ENCODE results near the gene BTNL8.

BTNL8 gene

GRCh38 chr5:180898621-180899246 is at the start of gene BTNL8:
Gene BTNL8 (plus strand): TSS chr5:180899159. CDS start chr5:180899311, 152 bp downstream.
- no peak for FAIRE-seq

- no peak for FAIRE-seq
Measured at GRCh38 chr5:180849827-180850226, 49.1 kb upstream of the BTNL8 start.

- FAIRE-seq, result no peak
Measured at GRCh38 chr5:180850434-180851078, 48.4 kb upstream of the BTNL8 start.

- no peak for FAIRE-seq
Measured at GRCh38 chr5:180852495-180852894, 46.5 kb upstream of the BTNL8 start.

- FAIRE-seq, result no peak
Measured at GRCh38 chr5:180853121-180853847, 45.7 kb upstream of the BTNL8 start.

- no peak for FAIRE-seq
Measured at GRCh38 chr5:180853848-180854176, 45.1 kb upstream of the BTNL8 start.

GRCh38 chr5:180858586-180858985 is 40.4 kb upstream of the BTNL8 start:
- no peak for FAIRE-seq

- no peak for FAIRE-seq
Measured at GRCh38 chr5:180860273-180860886, 38.6 kb upstream of the BTNL8 start.

- no peak for FAIRE-seq
Measured at GRCh38 chr5:180860887-180861822, 37.8 kb upstream of the BTNL8 start, which contains the start of gene ZFP62. Gene ZFP62 (minus strand): TSS chr5:180861276. CDS start chr5:180861219, 57 bp downstream.

GRCh38 chr5:180862645-180863044 is 36.3 kb upstream of the BTNL8 start:
- no peak for FAIRE-seq

GRCh38 chr5:180865981-180866695 is 32.8 kb upstream of the BTNL8 start:
- FAIRE-seq, result no peak

GRCh38 chr5:180866985-180867384 is 32.0 kb upstream of the BTNL8 start:
- no peak for FAIRE-seq

GRCh38 chr5:180868960-180869359 is 30.0 kb upstream of the BTNL8 start:
- FAIRE-seq, result peak; percentile 83

GRCh38 chr5:180869587-180869986 is 29.4 kb upstream of the BTNL8 start:
- no peak for FAIRE-seq

- no peak for FAIRE-seq
Measured at GRCh38 chr5:180870276-180871068, 28.5 kb upstream of the BTNL8 start.

- FAIRE-seq, result no peak
Measured at GRCh38 chr5:180872419-180872818, 26.5 kb upstream of the BTNL8 start.

GRCh38 chr5:180873615-180874520 is 25.1 kb upstream of the BTNL8 start:
- no peak for FAIRE-seq

- no peak for FAIRE-seq
Measured at GRCh38 chr5:180874804-180875582, 24.0 kb upstream of the BTNL8 start.

- no peak for FAIRE-seq
Measured at GRCh38 chr5:180875860-180876426, 23.0 kb upstream of the BTNL8 start.
